Gastroesophageal sphincter (tissue), 4 donors: Measurements from ENCODE around the gene RECK. TPM values are rescaled to one million over a fixed set of nuclear protein-coding genes. Genes with fewer than 3 reads are reported as not detected.

Experiments
- ATAC-seq: fragments of 150-250 bp; one replicate; pipeline ENCODE4 v1.9.1; 2016; ENCODE audit warnings: mild to moderate bottlenecking, moderate library complexity
- H3K27ac ChIP-seq, 4 donors: fragments of 200-600 bp; sonication (generic) in 3 of 4; 1 replicate in 3 of 4; 2 replicates in 1 of 4; pipeline ENCODE4 v1.5.1; 2016 to 2019
- H3K27me3 ChIP-seq: fragments of 200-600 bp; sonication (generic); one replicate; pipeline ENCODE4 v1.5.1; 2019
- H3K36me3 ChIP-seq, 2 donors: fragments of 200-600 bp; sonication (generic); one replicate each; pipeline ENCODE4 v1.5.1; 2019; ENCODE audit warnings: control low read depth in 1 of 2
- H3K4me1 ChIP-seq, 3 donors: fragments of 200-600 bp; sonication (generic); 1 replicate in 2 of 3; 2 replicates in 1 of 3; pipeline ENCODE4 v1.5.1; 2016 to 2019; ENCODE audit warnings: control low read depth in 2 of 3
- H3K4me3 ChIP-seq, 2 donors: fragments of 200-600 bp; sonication (generic); one replicate each; pipeline ENCODE4 v1.5.1; 2019; ENCODE audit warnings: mild to moderate bottlenecking in 1 of 2, moderate library complexity in 1 of 2
- H3K9me3 ChIP-seq, 3 donors: fragments of 200-600 bp; sonication (generic); one replicate each; pipeline ENCODE4 v1.5.1; 2017 to 2019; ENCODE audit warnings: control low read depth in 2 of 3
- CTCF ChIP-seq, 4 experiments: fragments of 200-600 bp in 2 of 4; fragments of 450-650 bp in 2 of 4; sonication (generic) in 1 of 4; IDR thresholded peaks; one replicate each; pipeline ENCODE4 v1.5.1; 2017 to 2019; ENCODE audit warnings: antibody characterized with exemption in 4 of 4, mild to moderate bottlenecking in 2 of 4, moderate library complexity in 2 of 4
- EP300 ChIP-seq: sonication (generic); formaldehyde crosslinking; IDR thresholded peaks from one replicate; pipeline ENCODE4 v1.6.1; 2017; ENCODE audit warnings: antibody characterized with exemption, mild to moderate bottlenecking
- POLR2A ChIP-seq, 2 donors: fragments of 450-650 bp; IDR thresholded peaks; one replicate each; pipeline ENCODE4 v1.6.1; 2017; ENCODE audit warnings: antibody characterized with exemption in 2 of 2, mild to moderate bottlenecking in 2 of 2, moderate library complexity in 1 of 2
- POLR2AphosphoS5 ChIP-seq: sonication (generic); formaldehyde crosslinking; IDR thresholded peaks from one replicate; pipeline ENCODE4 v1.6.1; 2017; ENCODE audit warnings: antibody characterized with exemption
- WGBS, 2 donors: methylation state at CpG; one replicate each; pipeline ENCODE4 v1.1.5; 2018; ENCODE audit warnings: low coverage in 1 of 2; 5-methylcytosine and 5-hydroxymethylcytosine counted together
- total RNA-seq, 4 donors: library from RNA; depleted of rRNA; stranded (reverse); fragments of >200 nt; gene quantifications; one replicate each; pipeline ENCODE4 v1.1.0, GENCODE V29; 2016

The RECK gene
- total RNA-seq, 4 donors from 2014 or later, result 12.6 to 29.5 (median 18.6) TPM

DNA sequence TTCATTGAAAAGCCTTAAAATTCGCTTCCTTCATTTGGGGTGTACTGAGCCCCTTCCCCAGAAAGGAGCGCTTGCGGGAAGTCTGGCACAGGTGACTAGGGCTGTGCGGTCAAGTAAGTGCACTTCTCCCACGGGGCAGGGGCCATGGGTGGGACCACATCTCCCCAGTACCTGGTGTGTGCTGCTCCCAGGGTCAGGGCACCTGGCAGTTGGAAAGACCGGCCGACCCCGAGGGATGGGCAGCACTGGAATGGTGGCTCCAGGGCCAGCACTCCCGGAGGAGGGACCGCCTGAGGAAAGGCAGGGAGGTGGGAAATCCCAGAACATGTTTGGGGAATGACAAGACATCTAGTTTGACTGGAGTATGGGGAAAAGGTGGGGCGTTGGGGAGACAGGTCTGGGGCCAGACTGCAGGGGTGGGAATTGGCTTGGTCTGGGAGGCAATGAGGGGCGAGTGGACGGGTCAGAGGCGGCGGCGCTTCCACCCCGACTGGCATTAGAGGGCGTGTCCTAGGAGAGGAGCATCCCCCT is 99.1 kb downstream of the RECK start:
- H3K27ac ChIP-seq, result peak overlapping the region in 3 of 4 donors; percentile 91 to 94 (median 92)
- no peak for TF ChIP-seq EP300
- TF ChIP-seq CTCF (IDR thresholded peaks at IDR 0.05), result no peak
- no peak for TF ChIP-seq POLR2AphosphoS5
- TF ChIP-seq POLR2A (IDR thresholded peaks at IDR 0.05), result no peak
- peak overlapping the region; percentile 74 to 94 for H3K4me3 ChIP-seq
- ATAC-seq, result no peak
- H3K36me3 ChIP-seq, result no peaks in the 10 kb centered on the region
- no peaks in the 10 kb centered on the region for H3K9me3 ChIP-seq
- H3K27me3 ChIP-seq, result no peaks in the 10 kb centered on the region
- peaks cover 0 to 48% (median 26%) of the 10 kb centered on the region in 3 donors for H3K4me1 ChIP-seq
- WGBS, 2 donors, result 10% methylated on average over 11 of the region's 18 CpGs; no CpG with 5 or more reads in 1 of the 2 donors

GRCh38 chr9:36136272-36136893 is 99.7 kb downstream of the RECK start, which contains the start of gene GLIPR2:
Gene GLIPR2, plus strand, starts transcription at chr9:36136733. Its CDS starts 46 bp downstream, at chr9:36136779.
- H3K27ac ChIP-seq, result peak within 1 kb of the TSS; percentile 70 to 94 (median 92)
- 0% methylated on average over 1 of the region's 83 CpGs; no CpG with 5 or more reads in 1 of the 2 donors for WGBS, 2 donors

DNA sequence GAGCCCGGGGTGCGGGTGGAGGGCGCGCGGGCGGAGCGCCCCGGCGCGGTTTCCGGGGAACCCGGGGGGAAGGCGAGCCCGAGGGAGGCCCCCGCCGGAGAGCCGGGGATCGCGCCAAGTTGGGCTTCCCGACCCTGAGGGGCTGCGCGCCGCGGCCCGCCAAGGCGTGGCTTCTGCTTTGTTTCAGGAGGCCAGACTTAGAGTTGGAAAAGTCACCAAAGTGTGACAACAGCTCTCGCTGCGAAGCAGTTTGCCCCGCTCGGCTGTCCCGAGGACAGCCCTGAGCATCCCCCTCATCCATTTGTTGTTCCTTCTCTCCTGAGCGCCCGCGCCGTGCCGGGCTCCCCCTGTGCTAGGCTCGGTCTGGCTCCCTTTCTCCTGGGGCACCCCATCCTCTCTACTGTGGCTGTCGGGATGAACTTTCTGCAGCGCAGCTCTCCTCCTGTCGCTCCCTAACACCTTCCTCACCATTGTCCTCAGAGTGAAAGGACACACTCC is 100.2 kb downstream of the RECK start:
- Histone ChIP-seq H3K9me3 (no peaks in the 10 kb centered on the region), H3K4me3 (peak overlapping the region; percentile 74 to 94), H3K4me1 (peaks cover 0 to 60% (median 37%) of the 10 kb centered on the region in 3 donors), H3K27me3 (no peaks in the 10 kb centered on the region), H3K27ac (peak overlapping the region; percentile 70 to 94 (median 92)), H3K36me3 (no peaks in the 10 kb centered on the region)
- peak; percentile 15 for ATAC-seq
- TF ChIP-seq POLR2AphosphoS5, result no peak
- TF ChIP-seq POLR2A (IDR thresholded peaks at IDR 0.05), result no peak
- TF ChIP-seq EP300, result no peak
- WGBS, 2 donors, result 0 to 1% methylated on average over 1 to 10 of the region's 40 CpGs

More at GRCh38 chr9:36136272-36136893, 99.7 kb downstream of the RECK start, which contains the start of gene GLIPR2:
- Histone ChIP-seq H3K4me3 (peak within 1 kb of the TSS; percentile 74 to 94), H3K9me3 (no peaks in the 10 kb centered on the region), H3K36me3 (no peaks in the 10 kb centered on the region), H3K27me3 (no peaks in the 10 kb centered on the region), H3K4me1 (peaks cover 0 to 54% (median 31%) of the 10 kb centered on the region in 3 donors)
- TF ChIP-seq POLR2AphosphoS5 (peak; percentile 65), POLR2A (IDR thresholded peaks at IDR 0.05) (peak; percentile 92 to 94), EP300 (no peak), CTCF (IDR thresholded peaks at IDR 0.05) (peak in 3 of 4 experiments; percentile 30 to 54 (median 51))
- peak; percentile 94 for ATAC-seq

GRCh38 chr9:36137392-36138004 is 100.8 kb downstream of the RECK start:
- ATAC-seq, result peak; percentile 2
- Histone ChIP-seq H3K4me1 (peaks cover 2 to 65% (median 43%) of the 10 kb centered on the region in 3 donors), H3K4me3 (peak overlapping the region; percentile 74 to 94), H3K27me3 (no peaks in the 10 kb centered on the region), H3K36me3 (no peaks in the 10 kb centered on the region), H3K9me3 (no peaks in the 10 kb centered on the region), H3K27ac (peak overlapping the region; percentile 70 to 94 (median 92))
- WGBS, 2 donors, result 0 to 4% methylated on average over 1 to 4 of the region's 12 CpGs
- TF ChIP-seq POLR2AphosphoS5 (no peak), EP300 (no peak), CTCF (IDR thresholded peaks at IDR 0.05) (no peak), POLR2A (IDR thresholded peaks at IDR 0.05) (no peak)

DNA sequence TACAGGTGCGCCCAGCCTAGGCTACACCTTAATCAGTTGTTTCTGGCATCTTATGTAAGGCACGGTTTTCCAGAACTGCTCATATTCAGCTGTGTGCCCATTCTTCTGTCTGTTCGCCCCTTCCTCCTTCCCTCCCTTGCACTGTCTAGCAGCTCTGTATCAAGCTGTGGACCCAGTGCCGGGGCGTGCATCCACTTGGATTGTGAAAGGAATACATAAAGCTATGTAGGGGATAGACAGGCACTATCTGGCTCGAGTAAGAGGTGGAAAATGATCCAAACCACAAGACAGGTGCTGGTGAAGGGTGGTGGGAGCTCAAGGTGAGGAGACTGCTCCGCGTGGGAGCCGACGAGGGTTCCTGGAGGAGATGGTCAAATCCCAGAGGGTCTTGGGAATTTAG is 101.8 kb downstream of the RECK start:
- 80 to 82% methylated on average over 4 to 5 of the region's 10 CpGs for WGBS, 2 donors
- Histone ChIP-seq H3K4me3 (peak overlapping the region in 1 of 2 donors; percentile 94), H3K36me3 (no peaks in the 10 kb centered on the region), H3K4me1 (peaks cover 3 to 75% (median 53%) of the 10 kb centered on the region in 3 donors), H3K27me3 (no peaks in the 10 kb centered on the region), H3K27ac (peak overlapping the region in 2 of 4 donors; percentile 92 to 94), H3K9me3 (no peaks in the 10 kb centered on the region)
- TF ChIP-seq POLR2A (IDR thresholded peaks at IDR 0.05), result no peak
- TF ChIP-seq CTCF (IDR thresholded peaks at IDR 0.05), result no peak
- no peak for TF ChIP-seq POLR2AphosphoS5
- TF ChIP-seq EP300, result no peak
- no peak for ATAC-seq
